OCI-LY3 (cell line): ENCODE results near the gene PAX2.

Source experiments
- H2AFZ ChIP-seq: fragments of 200-600, 300-600 bp; shearing (Covaris generic); 2 replicates; pipeline ENCODE4 v1.6.0; 2014; ENCODE audit warnings: antibody characterized with exemption, low read depth, low read length
- H3K27ac ChIP-seq: fragments of 200-600, 300-600 bp; sonication (generic); 2 replicates; pipeline ENCODE4 v1.5.1; 2014; ENCODE audit warnings: mild to moderate bottlenecking, low read length, moderate library complexity, mixed read lengths
- H3K27me3 ChIP-seq: fragments of 200-600, 300-600 bp; sonication (generic); 2 replicates; pipeline ENCODE4 v1.6.1; 2014; ENCODE audit warnings: low read depth, low read length, mixed read lengths
- H3K36me3 ChIP-seq: fragments of 200-600, 300-600 bp; sonication (generic); replicated peaks from 2 replicates; pipeline ENCODE3; 2014; ENCODE audit warnings: low read depth, low read length, mixed read lengths
- H3K4me1 ChIP-seq: fragments of 300-600, 200-600 bp; sonication (generic); 2 replicates; pipeline ENCODE4 v1.6.1; 2014; ENCODE audit warnings: low read length, mixed read lengths
- H3K4me2 ChIP-seq: fragments of 200-600, 300-600 bp; sonication (generic); 2 replicates; pipeline ENCODE4 v1.6.1; 2014; ENCODE audit warnings: low read length, mixed read lengths
- H3K4me3 ChIP-seq: fragments of 300-600, 200-600 bp; sonication (generic); 2 replicates; pipeline ENCODE4 v1.5.1; 2014; ENCODE audit warnings: antibody characterized with exemption, mild to moderate bottlenecking, low read length, moderate library complexity
- H3K79me2 ChIP-seq: fragments of 300-600, 200-600 bp; shearing (Covaris generic); 2 replicates; pipeline ENCODE4 v1.6.1; 2014; ENCODE audit warnings: mild to moderate bottlenecking, low read length, mixed read lengths
- H3K9ac ChIP-seq: fragments of 300-600, 200-600 bp; shearing (Covaris generic); 2 replicates; pipeline ENCODE4 v1.6.0; 2014; ENCODE audit warnings: mild to moderate bottlenecking, low read length, moderate library complexity
- H3K9me3 ChIP-seq: fragments of 200-600, 300-600 bp; shearing (Covaris generic); 2 replicates; pipeline ENCODE4 v1.6.1; 2014; ENCODE audit warnings: low read length, mixed read lengths; ENCODE audit not compliant: insufficient read depth
- H4K20me1 ChIP-seq: fragments of 200-600, 300-600 bp; sonication (generic); 2 replicates; pipeline ENCODE4 v1.6.1; 2016; ENCODE audit warnings: low read length, mixed read lengths; ENCODE audit not compliant: insufficient read depth
- EZH2phosphoT487 ChIP-seq: fragments of 200-600 bp; shearing (Covaris generic); IDR thresholded peaks from 2 replicates; pipeline ENCODE4 v1.6.1; 2018; ENCODE audit warnings: antibody characterized with exemption, mixed run types, low read depth
- TF ChIP-seq, protein P1 (sequence below): fragments of 200-600, 300-600 bp; sonication (generic); IDR thresholded peaks from 2 replicates; pipeline ENCODE4 v1.5.1; 2014; ENCODE audit warnings: antibody characterized with exemption, low read length, low read depth

Gene PAX2

DNA sequence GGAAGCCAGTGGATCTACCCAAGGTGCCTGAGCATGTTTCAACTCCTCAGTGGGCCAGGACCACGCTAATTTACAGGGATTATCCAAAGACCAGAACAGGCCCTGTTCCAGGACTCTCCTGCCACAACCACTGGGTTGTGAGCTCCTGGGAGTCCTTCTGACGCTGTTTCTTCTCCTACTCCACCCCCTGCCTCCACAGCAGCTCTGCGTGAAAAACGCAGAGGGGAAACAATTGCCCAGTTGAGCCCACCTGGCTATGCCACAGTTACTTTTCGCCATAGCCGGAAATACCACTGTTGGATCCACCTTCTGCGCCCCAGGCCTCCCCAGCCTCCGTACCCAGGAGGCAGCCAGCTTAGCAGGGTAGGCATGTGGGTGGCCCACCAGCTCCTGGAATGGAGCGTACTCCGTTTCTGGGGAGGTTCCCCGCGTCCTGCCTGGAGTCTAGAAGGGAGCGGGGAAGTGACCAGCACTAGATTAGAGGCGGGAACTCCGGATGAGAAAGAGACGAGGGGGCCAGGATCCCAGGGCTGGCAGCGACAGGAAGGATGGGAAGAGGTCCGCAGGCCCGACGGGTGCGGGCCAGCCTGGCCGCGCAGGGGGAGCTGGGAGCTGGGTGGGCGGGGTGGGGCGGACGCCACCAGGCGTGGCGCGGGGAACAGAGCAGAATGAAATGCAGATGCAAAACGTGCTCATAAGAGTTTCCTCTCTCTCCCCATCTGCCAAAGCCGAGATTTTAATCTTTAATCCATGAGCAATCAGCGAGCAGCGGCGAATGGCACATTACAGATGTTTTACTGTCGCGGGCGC lies 32.1 kb upstream of the PAX2 start:
- Histone ChIP-seq H3K4me1 (no peaks in the 10 kb centered on the region), H4K20me1 (no peaks in the 10 kb centered on the region), H3K79me2 (no peaks in the 10 kb centered on the region), H2AFZ (no peak overlapping the region), H3K9ac (no peak overlapping the region), H3K36me3 (no peaks in the 10 kb centered on the region), H3K27me3 (no peaks in the 10 kb centered on the region), H3K4me3 (no peak overlapping the region), H3K4me2 (no peak overlapping the region), H3K9me3 (no peaks in the 10 kb centered on the region), H3K27ac (no peak overlapping the region)
- TF ChIP-seq EZH2phosphoT487 = no peak

DNA sequence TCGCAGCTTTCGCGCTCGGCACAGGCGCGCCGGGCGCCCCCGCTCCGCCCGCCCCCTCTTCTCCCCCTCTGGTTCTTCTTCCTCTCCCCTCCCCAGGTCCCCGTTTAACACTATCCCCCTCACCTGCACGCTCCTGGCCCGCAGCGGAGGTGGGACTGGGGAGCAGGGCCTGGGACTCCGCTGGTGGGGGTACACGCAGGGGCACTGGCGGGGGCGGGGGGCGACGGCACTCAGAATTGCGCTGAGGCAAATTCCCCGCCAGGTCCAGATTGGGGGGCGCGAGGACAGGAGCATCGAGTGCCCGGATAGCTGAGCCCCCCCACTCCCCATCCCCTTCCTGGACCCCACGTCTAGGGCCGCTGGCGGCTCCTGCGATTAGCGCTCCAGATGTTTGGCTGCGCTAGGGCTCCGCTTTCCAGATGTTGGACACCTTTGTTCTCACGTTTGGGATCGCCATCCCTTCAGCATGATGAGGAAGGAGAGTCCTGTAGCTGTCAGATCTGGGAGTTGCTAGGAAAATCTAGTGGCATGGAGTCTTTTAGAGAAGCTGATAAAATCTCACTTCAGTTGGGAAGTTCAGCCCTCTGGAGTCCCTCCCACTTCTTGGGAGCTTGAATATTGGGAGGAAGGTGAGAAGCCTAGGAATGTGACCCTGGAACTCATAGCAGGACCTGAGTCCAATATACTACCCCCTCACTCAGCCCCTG lies 31.4 kb upstream of the PAX2 start:
- no peak overlapping the region for H2AFZ ChIP-seq
- no peaks in the 10 kb centered on the region for H3K36me3 ChIP-seq
- H3K27me3 ChIP-seq = no peaks in the 10 kb centered on the region
- H3K4me3 ChIP-seq = no peak overlapping the region
- no peak overlapping the region for H3K27ac ChIP-seq
- no peak overlapping the region for H3K4me2 ChIP-seq
- H3K9ac ChIP-seq = no peak overlapping the region
- TF ChIP-seq, protein P1, sequence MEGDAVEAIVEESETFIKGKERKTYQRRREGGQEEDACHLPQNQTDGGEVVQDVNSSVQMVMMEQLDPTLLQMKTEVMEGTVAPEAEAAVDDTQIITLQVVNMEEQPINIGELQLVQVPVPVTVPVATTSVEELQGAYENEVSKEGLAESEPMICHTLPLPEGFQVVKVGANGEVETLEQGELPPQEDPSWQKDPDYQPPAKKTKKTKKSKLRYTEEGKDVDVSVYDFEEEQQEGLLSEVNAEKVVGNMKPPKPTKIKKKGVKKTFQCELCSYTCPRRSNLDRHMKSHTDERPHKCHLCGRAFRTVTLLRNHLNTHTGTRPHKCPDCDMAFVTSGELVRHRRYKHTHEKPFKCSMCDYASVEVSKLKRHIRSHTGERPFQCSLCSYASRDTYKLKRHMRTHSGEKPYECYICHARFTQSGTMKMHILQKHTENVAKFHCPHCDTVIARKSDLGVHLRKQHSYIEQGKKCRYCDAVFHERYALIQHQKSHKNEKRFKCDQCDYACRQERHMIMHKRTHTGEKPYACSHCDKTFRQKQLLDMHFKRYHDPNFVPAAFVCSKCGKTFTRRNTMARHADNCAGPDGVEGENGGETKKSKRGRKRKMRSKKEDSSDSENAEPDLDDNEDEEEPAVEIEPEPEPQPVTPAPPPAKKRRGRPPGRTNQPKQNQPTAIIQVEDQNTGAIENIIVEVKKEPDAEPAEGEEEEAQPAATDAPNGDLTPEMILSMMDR = no peak
- no peak for TF ChIP-seq EZH2phosphoT487
- no peaks in the 10 kb centered on the region for H3K9me3 ChIP-seq
- no peaks in the 10 kb centered on the region for H3K79me2 ChIP-seq
- H3K4me1 ChIP-seq = no peaks in the 10 kb centered on the region
- no peaks in the 10 kb centered on the region for H4K20me1 ChIP-seq

DNA sequence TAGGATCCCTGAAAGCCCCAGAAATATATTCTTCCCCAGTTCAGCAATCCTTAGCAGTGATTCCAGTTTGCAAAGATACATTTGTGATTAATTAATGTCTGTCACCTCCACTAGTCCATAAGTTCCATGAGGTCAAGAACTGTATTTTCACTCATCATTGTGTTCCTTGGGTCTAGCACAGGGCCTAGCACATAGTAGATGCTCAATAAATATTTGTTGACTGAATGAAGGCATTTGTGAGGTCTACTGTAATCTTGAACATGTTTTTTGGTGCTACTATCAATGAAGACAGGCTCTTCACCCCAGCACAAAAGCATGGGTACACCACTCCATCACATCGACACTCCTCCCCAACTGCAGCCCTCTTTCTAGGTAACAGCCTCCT lies 30.8 kb upstream of the PAX2 start:
- Histone ChIP-seq H3K9me3 (no peaks in the 10 kb centered on the region), H3K9ac (no peak overlapping the region), H3K79me2 (no peaks in the 10 kb centered on the region), H3K4me2 (no peak overlapping the region), H4K20me1 (no peaks in the 10 kb centered on the region), H2AFZ (no peak overlapping the region), H3K36me3 (no peaks in the 10 kb centered on the region), H3K4me1 (no peaks in the 10 kb centered on the region), H3K4me3 (no peak overlapping the region), H3K27me3 (no peaks in the 10 kb centered on the region), H3K27ac (no peak overlapping the region)
- TF ChIP-seq, protein P1 = no peak
- no peak for TF ChIP-seq EZH2phosphoT487

DNA sequence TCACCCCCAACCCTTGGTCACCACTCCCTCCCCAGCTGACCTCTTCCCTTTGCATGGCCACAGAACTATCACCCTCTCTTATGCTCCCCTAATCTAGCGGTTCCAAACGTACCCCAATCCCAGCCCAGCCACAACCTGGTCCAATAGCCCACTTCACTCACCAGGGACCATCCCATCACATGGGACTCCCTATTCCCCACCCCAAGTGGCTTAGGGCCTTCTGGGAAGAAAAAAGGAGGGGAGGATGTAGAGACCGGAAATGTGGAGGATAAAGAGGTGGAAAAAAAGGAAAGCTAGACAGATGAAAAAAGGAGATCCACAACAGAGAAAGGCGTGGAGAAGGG lies 30.3 kb upstream of the PAX2 start:
- Histone ChIP-seq H3K4me1 (no peaks in the 10 kb centered on the region), H3K4me2 (no peak overlapping the region), H4K20me1 (no peaks in the 10 kb centered on the region), H3K36me3 (no peaks in the 10 kb centered on the region), H3K79me2 (no peaks in the 10 kb centered on the region), H3K27me3 (no peaks in the 10 kb centered on the region), H3K9ac (no peak overlapping the region), H3K27ac (no peak overlapping the region), H3K9me3 (no peaks in the 10 kb centered on the region), H3K4me3 (no peak overlapping the region), H2AFZ (no peak overlapping the region)
- TF ChIP-seq, protein P1 = no peak
- no peak for TF ChIP-seq EZH2phosphoT487
